ENCODE data around the gene SWT1. TPM values are rescaled to one million over a fixed set of nuclear protein-coding genes. Genes with fewer than 3 reads are reported as not detected.
"Not testable (repeated sequence)": the region's sequence is repeated elsewhere in the genome, so short reads cannot be mapped to it uniquely, and the experiment has no call there.

Gene SWT1
- total RNA-seq, 6 experiments from 2014 or later = 2.0 to 3.9 (median 2.4) TPM

- no peak overlapping the region for H3K4me3 ChIP-seq
- no peaks in the 10 kb centered on the region for H3K4me1 ChIP-seq
- no peaks in the 10 kb centered on the region for H3K36me3 ChIP-seq
- intact Hi-C loops (cut with DNase I) = no loop called here
- WGBS (ENCODE audit: insufficient coverage, low coverage, low lambda C conversion rate, missing lambda C conversion rate) = 82% methylated on average over 3 of the region's 3 CpGs
- no peaks in the 10 kb centered on the region for H3K9me3 ChIP-seq
- TF ChIP-seq, protein P1, sequence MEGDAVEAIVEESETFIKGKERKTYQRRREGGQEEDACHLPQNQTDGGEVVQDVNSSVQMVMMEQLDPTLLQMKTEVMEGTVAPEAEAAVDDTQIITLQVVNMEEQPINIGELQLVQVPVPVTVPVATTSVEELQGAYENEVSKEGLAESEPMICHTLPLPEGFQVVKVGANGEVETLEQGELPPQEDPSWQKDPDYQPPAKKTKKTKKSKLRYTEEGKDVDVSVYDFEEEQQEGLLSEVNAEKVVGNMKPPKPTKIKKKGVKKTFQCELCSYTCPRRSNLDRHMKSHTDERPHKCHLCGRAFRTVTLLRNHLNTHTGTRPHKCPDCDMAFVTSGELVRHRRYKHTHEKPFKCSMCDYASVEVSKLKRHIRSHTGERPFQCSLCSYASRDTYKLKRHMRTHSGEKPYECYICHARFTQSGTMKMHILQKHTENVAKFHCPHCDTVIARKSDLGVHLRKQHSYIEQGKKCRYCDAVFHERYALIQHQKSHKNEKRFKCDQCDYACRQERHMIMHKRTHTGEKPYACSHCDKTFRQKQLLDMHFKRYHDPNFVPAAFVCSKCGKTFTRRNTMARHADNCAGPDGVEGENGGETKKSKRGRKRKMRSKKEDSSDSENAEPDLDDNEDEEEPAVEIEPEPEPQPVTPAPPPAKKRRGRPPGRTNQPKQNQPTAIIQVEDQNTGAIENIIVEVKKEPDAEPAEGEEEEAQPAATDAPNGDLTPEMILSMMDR (IDR thresholded peaks at IDR 0.05) = no peak
- no peak for TF ChIP-seq POLR2A (IDR thresholded peaks at IDR 0.05)
- no peak overlapping the region for H3K27ac ChIP-seq
- H3K27me3 ChIP-seq = no peaks in the 10 kb centered on the region
- DNase-seq = no peak
- no peak for ATAC-seq
These were observed 87.2 kb downstream of the SWT1 start for GRCh38 chr1:185244015-185244747.

DNA sequence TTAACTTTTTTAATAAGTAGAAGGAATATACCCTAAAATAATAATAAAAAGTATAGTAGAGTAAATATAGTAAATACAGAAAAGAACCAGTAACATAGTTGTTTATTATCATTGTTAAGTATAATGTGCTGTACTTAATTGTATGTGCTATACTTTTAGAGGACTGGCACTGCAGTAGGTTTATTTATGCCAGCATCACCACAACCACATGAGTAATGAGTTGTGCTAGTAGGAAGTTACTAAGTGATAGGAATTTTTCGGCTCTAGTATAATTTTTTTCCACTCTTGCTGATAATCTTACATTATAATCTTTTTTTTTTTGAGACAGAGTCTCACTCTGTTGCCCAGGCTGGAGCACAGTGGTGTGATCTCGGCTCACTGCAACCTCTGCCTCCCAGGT is 88.5 kb downstream of the SWT1 start:
- H3K4me1 ChIP-seq = no peaks in the 10 kb centered on the region
- no peaks in the 10 kb centered on the region for H3K27me3 ChIP-seq
- H3K36me3 ChIP-seq = no peaks in the 10 kb centered on the region
- no peak overlapping the region for H3K4me3 ChIP-seq
- no peak for TF ChIP-seq POLR2A (IDR thresholded peaks at IDR 0.05)
- TF ChIP-seq, protein P1 (IDR thresholded peaks at IDR 0.05) = no peak
- WGBS (ENCODE audit: insufficient coverage, low coverage, low lambda C conversion rate, missing lambda C conversion rate) = 92% methylated on average over 2 of the region's 2 CpGs
- intact Hi-C loops (cut with DNase I) = no loop called here
- ATAC-seq = no peak
- no peaks in the 10 kb centered on the region for H3K9me3 ChIP-seq
- H3K27ac ChIP-seq = no peak overlapping the region
- DNase-seq = no peak

DNA sequence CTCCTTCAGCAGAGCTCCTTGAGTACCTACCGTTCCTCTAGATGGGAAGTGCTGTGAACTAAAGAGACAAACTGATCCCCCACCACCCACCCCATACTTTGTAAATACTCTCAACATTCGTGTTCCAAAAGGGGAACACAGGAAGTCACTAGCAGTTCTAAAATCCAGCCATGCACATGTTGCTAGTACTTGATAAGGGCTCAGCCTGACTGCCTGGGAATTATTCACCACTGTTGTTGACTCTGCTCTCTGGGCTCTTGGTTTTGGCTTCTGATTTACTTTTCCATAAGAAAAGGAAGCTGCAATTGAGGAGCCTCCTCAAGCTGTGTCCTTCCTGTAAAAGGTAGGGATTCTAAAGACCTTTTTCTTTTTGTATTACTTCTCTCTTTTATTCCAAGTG is 92.6 kb downstream of the SWT1 start:
- ATAC-seq (no peak), DNase-seq (no peak)
- intact Hi-C loops (cut with DNase I) = no loop called here
- TF ChIP-seq POLR2A (IDR thresholded peaks at IDR 0.05) = no peak
- TF ChIP-seq, protein P1 (IDR thresholded peaks at IDR 0.05) = no peak
- Histone ChIP-seq H3K27me3 (no peaks in the 10 kb centered on the region), H3K27ac (no peak overlapping the region), H3K4me1 (no peaks in the 10 kb centered on the region), H3K9me3 (no peaks in the 10 kb centered on the region), H3K4me3 (no peak overlapping the region), H3K36me3 (no peaks in the 10 kb centered on the region)
- 90% methylated on average over 2 of the region's 2 CpGs for WGBS (ENCODE audit: insufficient coverage, low coverage, low lambda C conversion rate, missing lambda C conversion rate)

GRCh38 chr1:185250063-185250462 is 93.1 kb downstream of the SWT1 start:
- no peaks in the 10 kb centered on the region for H3K36me3 ChIP-seq
- intact Hi-C loops (cut with DNase I) = no loop called here
- H3K27ac ChIP-seq = no peak overlapping the region
- DNase-seq (no peak), ATAC-seq (no peak)
- H3K4me3 ChIP-seq = no peak overlapping the region
- TF ChIP-seq POLR2A (IDR thresholded peaks at IDR 0.05) = no peak
- TF ChIP-seq, protein P1 (IDR thresholded peaks at IDR 0.05) = no peak
- no peaks in the 10 kb centered on the region for H3K9me3 ChIP-seq
- 100% methylated on average over 4 of the region's 4 CpGs for WGBS (ENCODE audit: insufficient coverage, low coverage, low lambda C conversion rate, missing lambda C conversion rate)
- H3K4me1 ChIP-seq = no peaks in the 10 kb centered on the region
- no peaks in the 10 kb centered on the region for H3K27me3 ChIP-seq

DNA sequence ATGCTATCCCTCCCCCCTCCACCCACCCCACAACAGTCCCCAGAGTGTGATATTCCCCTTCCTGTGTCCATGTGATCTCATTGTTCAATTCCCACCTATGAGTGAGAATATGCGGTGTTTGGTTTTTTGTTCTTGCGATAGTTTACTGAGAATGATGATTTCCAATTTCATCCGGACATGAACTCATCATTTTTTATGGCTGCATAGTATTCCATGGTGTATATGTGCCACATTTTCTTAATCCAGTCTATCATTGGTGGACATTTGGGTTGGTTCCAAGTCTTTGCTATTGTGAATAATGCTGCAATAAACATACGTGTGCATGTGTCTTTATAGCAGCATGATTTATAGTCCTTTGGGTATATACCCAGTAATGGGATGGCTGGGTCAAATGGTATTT is 95.0 kb downstream of the SWT1 start:
- H3K9me3 ChIP-seq; H3K27me3 ChIP-seq; ATAC-seq; H3K4me3 ChIP-seq; intact Hi-C loops (cut with DNase I); H3K4me1 ChIP-seq; DNase-seq; H3K27ac ChIP-seq; H3K36me3 ChIP-seq: not testable (repeated sequence)
- WGBS (ENCODE audit: insufficient coverage, low coverage, low lambda C conversion rate, missing lambda C conversion rate) = 95% methylated on average over 3 of the region's 4 CpGs

GRCh38 chr1:185252404-185252803 is 95.4 kb downstream of the SWT1 start:
- ATAC-seq; H3K27me3 ChIP-seq; H3K9me3 ChIP-seq; H3K27ac ChIP-seq; intact Hi-C loops (cut with DNase I); H3K4me3 ChIP-seq; H3K36me3 ChIP-seq; DNase-seq; H3K4me1 ChIP-seq: not testable (repeated sequence)
- WGBS (ENCODE audit: insufficient coverage, low coverage, low lambda C conversion rate, missing lambda C conversion rate) = no CpG with 5 or more reads among the region's 1 CpG

DNA sequence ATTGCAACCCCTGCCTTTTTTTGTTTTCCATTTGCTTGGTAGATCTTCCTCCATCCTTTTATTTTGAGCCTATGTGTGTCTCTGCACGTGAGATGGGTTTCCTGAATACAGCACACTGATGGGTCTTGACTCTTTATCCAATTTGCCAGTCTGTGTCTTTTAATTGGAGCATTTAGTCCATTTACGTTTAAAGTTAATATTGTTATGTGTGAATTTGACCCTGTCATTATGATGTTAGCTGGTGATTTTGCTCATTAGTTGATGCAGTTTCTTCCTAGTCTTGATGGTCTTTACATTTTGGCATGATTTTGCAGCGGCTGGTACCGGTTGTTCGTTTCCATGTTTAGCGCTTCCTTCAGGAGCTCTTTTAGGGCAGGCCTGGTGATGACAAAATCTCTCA is 98.6 kb downstream of the SWT1 start:
- H3K27ac ChIP-seq; H3K4me3 ChIP-seq; H3K27me3 ChIP-seq; DNase-seq; H3K36me3 ChIP-seq; H3K9me3 ChIP-seq; intact Hi-C loops (cut with DNase I); ATAC-seq; H3K4me1 ChIP-seq: not testable (repeated sequence)
- 33% methylated on average over 1 of the region's 6 CpGs for WGBS (ENCODE audit: insufficient coverage, low coverage, low lambda C conversion rate, missing lambda C conversion rate)
